ENCODE measurements around the gene ADAMTS9.

ADAMTS9 gene

GRCh38 chr3:64506255-64506654 lies 181.5 kb downstream of the ADAMTS9 start:
- TF ChIP-seq TEAD4 (IDR thresholded peaks at IDR 0.05) (no peak), EP300 (IDR thresholded peaks at IDR 0.05; ENCODE audit: borderline replicate concordance) (no peak), FOXM1 (IDR thresholded peaks at IDR 0.05; ENCODE audit: borderline replicate concordance, low read depth) (no peak), TAF1 (IDR thresholded peaks at IDR 0.05; ENCODE audit: low read depth) (no peak), RAD21 (IDR thresholded peaks at IDR 0.05; ENCODE audit: low read depth) (no peak)

- TF ChIP-seq EGR1 (IDR thresholded peaks at IDR 0.05), result no peak
- TF ChIP-seq, protein P1, sequence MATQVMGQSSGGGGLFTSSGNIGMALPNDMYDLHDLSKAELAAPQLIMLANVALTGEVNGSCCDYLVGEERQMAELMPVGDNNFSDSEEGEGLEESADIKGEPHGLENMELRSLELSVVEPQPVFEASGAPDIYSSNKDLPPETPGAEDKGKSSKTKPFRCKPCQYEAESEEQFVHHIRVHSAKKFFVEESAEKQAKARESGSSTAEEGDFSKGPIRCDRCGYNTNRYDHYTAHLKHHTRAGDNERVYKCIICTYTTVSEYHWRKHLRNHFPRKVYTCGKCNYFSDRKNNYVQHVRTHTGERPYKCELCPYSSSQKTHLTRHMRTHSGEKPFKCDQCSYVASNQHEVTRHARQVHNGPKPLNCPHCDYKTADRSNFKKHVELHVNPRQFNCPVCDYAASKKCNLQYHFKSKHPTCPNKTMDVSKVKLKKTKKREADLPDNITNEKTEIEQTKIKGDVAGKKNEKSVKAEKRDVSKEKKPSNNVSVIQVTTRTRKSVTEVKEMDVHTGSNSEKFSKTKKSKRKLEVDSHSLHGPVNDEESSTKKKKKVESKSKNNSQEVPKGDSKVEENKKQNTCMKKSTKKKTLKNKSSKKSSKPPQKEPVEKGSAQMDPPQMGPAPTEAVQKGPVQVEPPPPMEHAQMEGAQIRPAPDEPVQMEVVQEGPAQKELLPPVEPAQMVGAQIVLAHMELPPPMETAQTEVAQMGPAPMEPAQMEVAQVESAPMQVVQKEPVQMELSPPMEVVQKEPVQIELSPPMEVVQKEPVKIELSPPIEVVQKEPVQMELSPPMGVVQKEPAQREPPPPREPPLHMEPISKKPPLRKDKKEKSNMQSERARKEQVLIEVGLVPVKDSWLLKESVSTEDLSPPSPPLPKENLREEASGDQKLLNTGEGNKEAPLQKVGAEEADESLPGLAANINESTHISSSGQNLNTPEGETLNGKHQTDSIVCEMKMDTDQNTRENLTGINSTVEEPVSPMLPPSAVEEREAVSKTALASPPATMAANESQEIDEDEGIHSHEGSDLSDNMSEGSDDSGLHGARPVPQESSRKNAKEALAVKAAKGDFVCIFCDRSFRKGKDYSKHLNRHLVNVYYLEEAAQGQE (IDR thresholded peaks at IDR 0.05; ENCODE audit: low read depth), result no peak
- TF ChIP-seq CEBPB (IDR thresholded peaks at IDR 0.05), result 0 out of 2 replicates have a peak, but pooled peaks have one; percentile 5
- TF ChIP-seq CREB1 (IDR thresholded peaks at IDR 0.05; ENCODE audit: low read depth), result no peak
Measured at GRCh38 chr3:64505419-64505818, 182.4 kb downstream of the ADAMTS9 start.

GRCh38 chr3:64502284-64502683 lies 185.5 kb downstream of the ADAMTS9 start:
- TF ChIP-seq TEAD4 (IDR thresholded peaks at IDR 0.05), result no peak
- TF ChIP-seq, protein P1 (IDR thresholded peaks at IDR 0.05; ENCODE audit: low read depth), result no peak
- no peak for TF ChIP-seq FOXM1 (IDR thresholded peaks at IDR 0.05; ENCODE audit: borderline replicate concordance, low read depth)
- no peak for TF ChIP-seq CREB1 (IDR thresholded peaks at IDR 0.05; ENCODE audit: low read depth)
- TF ChIP-seq TCF12 (IDR thresholded peaks at IDR 0.05; ENCODE audit: low read depth), result no peak
- TF ChIP-seq ZBTB7A (IDR thresholded peaks at IDR 0.05; ENCODE audit: low read depth), result no peak
- no peak for TF ChIP-seq CEBPB (IDR thresholded peaks at IDR 0.05)
- TF ChIP-seq MAX (IDR thresholded peaks at IDR 0.05), result no peak
- no peak for TF ChIP-seq EP300 (IDR thresholded peaks at IDR 0.05; ENCODE audit: borderline replicate concordance)
- TF ChIP-seq NFIC (IDR thresholded peaks at IDR 0.05), result no peak
- no peak for TF ChIP-seq EGR1 (IDR thresholded peaks at IDR 0.05)
- TF ChIP-seq TAF1 (IDR thresholded peaks at IDR 0.05; ENCODE audit: low read depth), result no peak
- TF ChIP-seq RAD21 (IDR thresholded peaks at IDR 0.05; ENCODE audit: low read depth), result no peak
- TF ChIP-seq USF1 (IDR thresholded peaks at IDR 0.05), result no peak
- no peak for TF ChIP-seq YY1 (IDR thresholded peaks at IDR 0.05; ENCODE audit: low read depth)

GRCh38 chr3:64501298-64501906 lies 186.4 kb downstream of the ADAMTS9 start:
- TF ChIP-seq TEAD4 (IDR thresholded peaks at IDR 0.05) (no peak), NFIC (IDR thresholded peaks at IDR 0.05) (no peak), CEBPB (IDR thresholded peaks at IDR 0.05) (no peak), FOXM1 (IDR thresholded peaks at IDR 0.05; ENCODE audit: borderline replicate concordance, low read depth) (no peak), YY1 (IDR thresholded peaks at IDR 0.05; ENCODE audit: low read depth) (no peak), TCF12 (IDR thresholded peaks at IDR 0.05; ENCODE audit: low read depth) (no peak)
- TF ChIP-seq, protein P1 (IDR thresholded peaks at IDR 0.05; ENCODE audit: low read depth), result no peak

GRCh38 chr3:64496786-64497490 lies 190.9 kb downstream of the ADAMTS9 start:
- TF ChIP-seq, protein P1 (IDR thresholded peaks at IDR 0.05; ENCODE audit: low read depth), result no peak
- no peak for TF ChIP-seq RAD21 (IDR thresholded peaks at IDR 0.05; ENCODE audit: low read depth)
- no peak for TF ChIP-seq TCF12 (IDR thresholded peaks at IDR 0.05; ENCODE audit: low read depth)
- TF ChIP-seq ZBTB7A (IDR thresholded peaks at IDR 0.05; ENCODE audit: low read depth), result no peak
- TF ChIP-seq CREB1 (IDR thresholded peaks at IDR 0.05; ENCODE audit: low read depth), result no peak
- TF ChIP-seq EP300 (IDR thresholded peaks at IDR 0.05; ENCODE audit: borderline replicate concordance), result no peak
- TF ChIP-seq YY1 (IDR thresholded peaks at IDR 0.05; ENCODE audit: low read depth), result no peak
- TF ChIP-seq USF1 (IDR thresholded peaks at IDR 0.05), result no peak

All from Ishikawa (cell line).